Suppressor macrophage treated with lipopolysaccharide for 4 hours (primary cell): ENCODE results near the gene STUM.
"Not testable (repeated sequence)": the region's sequence is repeated elsewhere in the genome, so short reads cannot be mapped to it uniquely, and the experiment has no call there.

Source experiments
- DNase-seq: peaks from one replicate; pipeline ENCODE4 v3.0.0-alpha.2; 2020

STUM gene

GRCh38 chr1:226584164-226584563, 35.6 kb downstream of the STUM start:
- peak; percentile 7 for DNase-seq

GRCh38 chr1:226586116-226586515, 37.6 kb downstream of the STUM start:
- no peak for DNase-seq

- peak; percentile 19 for DNase-seq
Observed at GRCh38 chr1:226586650-226587422, 38.3 kb downstream of the STUM start.

DNA sequence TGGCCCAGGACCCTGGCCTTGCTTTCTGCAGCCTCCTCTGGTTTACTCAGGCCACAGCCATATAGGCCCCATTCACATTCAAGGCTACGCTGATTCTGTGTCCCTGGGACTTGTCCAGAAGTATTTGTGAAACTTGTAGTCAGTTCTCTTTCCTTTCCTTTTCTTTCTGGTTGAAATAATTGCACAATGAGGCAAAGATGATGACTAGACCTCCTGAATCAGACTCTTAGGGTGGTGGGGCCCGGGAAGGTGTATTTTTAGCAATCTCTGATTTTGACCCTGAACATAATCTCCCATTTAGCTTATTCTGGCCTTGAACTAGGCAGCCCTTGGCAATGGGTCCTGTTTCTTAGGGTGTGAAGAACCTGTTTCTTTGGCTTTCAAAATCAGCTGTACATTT, 39.9 kb downstream of the STUM start:
- DNase-seq, result peak; percentile 65

- DNase-seq, result peak; percentile 2
Observed at GRCh38 chr1:226589008-226589733, 40.6 kb downstream of the STUM start.

DNA sequence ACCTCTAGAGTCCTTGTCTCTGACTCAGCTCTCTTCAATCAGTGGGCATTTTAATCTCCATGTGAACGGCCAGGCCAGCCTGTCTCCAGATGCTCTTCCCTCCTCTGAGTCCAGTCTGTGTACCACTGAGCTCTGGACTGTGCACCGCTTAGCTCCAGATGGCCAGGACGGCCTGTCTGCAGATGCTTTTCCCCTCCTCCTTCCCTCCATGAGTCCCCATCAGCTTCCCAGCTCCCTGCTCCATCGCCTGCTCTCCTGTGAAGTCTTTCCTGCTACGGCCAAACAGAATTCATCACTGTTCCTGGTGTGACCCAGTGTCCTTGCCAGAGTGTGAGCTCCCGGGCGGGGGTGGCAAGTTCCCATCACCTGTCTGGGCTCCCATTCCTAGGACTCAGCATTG, 42.0 kb downstream of the STUM start:
- DNase-seq, result no peak

DNA sequence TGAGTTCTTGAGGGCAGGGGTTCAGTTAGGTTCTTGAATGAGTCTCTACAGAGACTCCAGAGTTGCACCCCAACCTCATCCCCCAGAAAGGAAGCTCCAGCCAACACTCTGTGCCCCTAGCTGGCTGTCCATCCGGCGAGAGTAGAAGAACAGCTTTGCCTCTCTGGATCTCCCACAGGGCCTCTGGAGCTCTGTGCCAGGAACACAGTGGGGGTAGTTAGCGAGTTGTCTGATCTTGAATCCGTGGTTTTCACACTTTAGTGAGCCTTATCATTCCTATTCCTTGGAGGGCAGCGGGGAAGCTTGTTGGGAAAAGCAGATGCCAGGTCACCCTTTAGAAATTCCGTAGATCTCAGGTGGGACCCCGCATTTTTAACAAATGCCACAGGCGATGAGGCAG, 45.0 kb downstream of the STUM start:
- DNase-seq, result no peak

DNA sequence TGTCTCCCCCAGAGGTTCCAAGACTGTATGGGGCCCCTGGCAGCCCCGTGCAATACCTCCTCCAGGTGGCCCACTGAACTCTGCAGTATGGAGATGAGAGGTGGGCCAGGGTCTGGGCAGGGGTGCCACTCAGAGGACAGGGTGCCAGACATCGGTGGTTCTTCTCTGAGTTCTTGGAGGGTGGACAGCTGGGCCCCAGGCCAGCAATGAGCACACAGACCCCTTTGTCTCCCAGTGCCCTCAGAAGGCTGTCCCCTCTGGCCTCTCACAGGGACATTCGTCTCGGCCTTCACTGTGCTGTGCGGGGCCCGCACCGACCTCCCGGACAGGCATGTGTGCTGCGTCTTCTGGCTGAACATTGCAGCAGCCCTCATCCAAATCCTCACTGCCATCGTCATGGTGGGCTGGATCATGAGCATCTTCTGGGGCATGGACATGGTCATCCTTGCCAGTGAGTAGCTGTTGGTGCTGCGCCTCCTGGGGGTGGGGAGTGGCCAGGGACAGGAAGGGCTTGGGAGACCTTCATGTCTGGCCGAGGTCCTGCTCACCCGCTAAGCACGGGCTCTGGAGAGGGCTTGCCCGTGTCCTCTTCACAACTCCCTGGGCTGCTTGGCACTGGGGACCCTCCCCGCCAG, 48.1 kb downstream of the STUM start:
- DNase-seq, result no peak

DNA sequence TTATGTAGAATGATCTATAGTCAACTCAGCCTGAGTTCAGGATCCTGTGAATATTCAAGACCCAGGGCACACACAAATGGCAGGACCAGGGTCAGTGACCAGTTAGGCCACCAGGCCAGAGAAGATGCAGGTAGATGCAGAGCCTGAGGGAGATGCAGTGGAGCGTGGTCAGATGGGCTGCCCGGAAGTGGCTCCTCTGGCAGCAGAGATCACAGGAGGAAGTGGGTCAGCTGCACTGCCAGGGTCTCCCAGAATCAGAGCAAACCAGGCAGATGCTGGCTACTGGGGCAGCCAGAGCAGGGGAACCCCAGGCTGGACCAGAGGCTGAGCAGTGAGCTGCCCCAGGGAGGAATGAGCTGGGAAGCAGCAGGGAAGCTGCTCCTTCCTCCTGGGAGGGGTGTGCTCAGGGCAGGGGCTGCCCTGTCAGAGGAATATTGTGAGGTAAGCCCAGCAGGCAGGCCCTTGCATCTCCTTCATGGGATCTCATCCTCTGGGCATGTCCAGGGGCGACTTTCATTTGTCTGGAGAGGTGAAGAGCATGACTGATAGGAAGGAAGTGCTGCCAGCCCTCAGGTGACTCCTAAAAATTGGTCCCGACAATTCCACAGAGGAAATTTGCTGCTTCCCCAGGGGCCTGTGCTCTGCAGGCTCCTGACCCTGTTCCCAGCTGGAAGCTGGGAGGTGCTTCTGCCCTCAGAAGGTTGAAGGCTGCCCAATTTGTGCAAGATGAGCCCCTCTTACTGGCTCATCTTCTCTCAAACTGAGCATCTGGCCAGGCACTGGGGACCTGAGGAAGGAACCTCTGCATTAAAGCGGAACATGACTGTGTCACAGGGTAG, 49.3 kb downstream of the STUM start:
- no peak for DNase-seq

- no peak for DNase-seq
Observed at GRCh38 chr1:226598455-226598849, 49.9 kb downstream of the STUM start.

DNA sequence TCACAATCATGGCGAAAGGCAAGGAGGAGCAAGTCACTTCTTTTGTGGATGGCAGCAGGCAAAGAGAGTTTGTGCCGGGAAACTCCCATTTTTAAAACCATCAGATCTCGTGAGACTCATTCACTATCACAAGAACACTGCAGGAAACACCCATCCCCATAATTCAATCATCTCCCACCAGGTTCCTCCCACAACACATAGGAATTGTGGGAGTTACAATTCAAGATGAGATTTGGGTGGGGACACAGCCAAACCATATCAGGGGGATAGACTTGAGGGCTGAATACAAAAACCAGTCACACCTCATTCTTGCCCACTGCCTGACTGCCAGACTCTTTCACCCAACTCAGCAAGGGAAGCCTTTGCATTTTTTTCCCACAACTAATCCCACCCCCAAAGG, 50.4 kb downstream of the STUM start:
- DNase-seq, result not testable (repeated sequence)

DNA sequence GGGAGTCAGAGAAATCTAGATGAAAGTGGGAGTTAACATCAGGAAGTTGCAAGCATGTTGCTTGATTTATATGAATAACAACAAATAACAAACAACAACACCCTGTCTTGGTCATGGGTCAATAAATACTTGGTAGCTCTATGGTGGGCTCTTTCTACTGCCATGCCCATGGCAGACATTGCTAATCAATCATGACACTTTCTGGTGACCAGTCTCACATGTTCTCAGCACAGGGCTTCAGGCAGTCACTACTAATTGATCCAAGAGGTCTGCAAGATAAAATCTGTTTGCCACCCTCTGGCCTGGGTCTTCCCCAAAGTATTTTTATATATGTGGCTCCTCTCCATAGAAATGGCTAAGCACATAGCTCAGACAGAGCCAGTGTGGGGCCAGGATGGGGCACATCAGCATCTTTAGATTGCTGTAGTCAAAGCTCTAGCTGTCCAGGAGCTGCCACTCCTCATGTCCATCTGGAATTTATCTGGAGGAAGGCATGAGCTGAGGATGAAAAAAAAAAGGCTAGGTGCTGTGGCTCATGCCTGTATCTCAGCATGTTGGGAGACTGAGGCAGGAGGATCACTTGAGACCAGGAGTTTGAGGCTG, 51.2 kb downstream of the STUM start:
- DNase-seq, result no peak

- no peak for DNase-seq
Observed at GRCh38 chr1:226600254-226600653, 51.7 kb downstream of the STUM start.

DNA sequence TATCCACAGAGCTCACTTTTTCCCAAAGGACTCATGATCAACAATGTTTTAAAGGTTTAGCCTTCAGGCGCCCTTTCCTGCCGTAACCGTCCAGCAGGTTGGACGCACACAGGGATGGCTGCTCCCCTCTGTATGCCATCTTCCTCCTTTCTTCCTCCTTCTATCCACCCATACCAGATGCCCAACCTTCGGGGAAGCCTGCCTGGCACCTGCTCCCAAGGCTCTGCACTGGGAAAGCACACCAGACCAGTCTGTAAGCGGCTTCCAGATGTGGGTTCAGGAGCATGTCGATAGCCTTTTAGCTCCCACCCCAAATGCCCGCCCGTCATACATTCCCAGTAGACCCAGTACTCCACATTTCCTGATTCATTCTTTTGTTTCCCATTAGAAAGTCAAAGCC, 52.9 kb downstream of the STUM start:
- DNase-seq, result no peak

GRCh38 chr1:226602186-226603021, 53.8 kb downstream of the STUM start:
- DNase-seq, result no peak

DNA sequence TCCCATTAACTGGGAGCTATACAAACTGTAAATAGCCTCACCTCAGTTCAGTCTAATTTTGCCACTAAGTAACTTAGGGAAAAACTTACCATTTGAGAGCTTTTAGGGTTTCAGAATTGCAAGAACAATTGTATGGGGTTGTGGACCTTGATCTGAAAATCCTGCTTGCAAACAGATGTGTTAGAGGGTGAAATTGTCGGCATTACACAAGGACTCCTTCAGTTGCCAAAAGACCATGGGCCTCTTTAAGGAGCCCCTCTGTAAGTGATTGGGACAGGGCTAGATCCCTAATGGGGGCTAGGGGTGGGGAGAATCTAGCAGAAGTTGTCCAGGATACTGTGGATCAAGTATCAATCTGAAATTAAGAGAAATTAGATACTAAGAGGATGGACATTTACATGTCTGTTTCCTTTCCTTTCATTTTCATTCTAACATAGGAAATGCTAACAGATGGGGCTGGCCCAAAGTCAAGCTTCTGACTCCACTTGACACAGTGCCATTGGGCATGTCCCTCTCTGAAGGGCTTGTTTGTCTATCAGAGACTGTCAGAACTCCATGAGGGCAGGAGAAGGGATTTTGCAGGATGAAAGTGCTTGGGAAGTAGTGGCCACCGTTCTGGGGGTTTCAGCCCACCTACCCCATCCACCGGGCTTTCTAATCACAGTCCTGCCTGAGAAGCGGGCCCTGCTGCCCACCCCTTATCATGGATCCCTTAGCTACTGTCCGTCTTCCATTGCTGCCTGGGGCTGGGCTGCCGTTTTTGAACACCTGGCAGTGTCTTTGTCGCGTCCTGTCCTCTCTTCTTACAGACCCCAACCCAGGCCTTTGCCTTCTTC, 54.7 kb downstream of the STUM start:
- DNase-seq, result no peak

DNA sequence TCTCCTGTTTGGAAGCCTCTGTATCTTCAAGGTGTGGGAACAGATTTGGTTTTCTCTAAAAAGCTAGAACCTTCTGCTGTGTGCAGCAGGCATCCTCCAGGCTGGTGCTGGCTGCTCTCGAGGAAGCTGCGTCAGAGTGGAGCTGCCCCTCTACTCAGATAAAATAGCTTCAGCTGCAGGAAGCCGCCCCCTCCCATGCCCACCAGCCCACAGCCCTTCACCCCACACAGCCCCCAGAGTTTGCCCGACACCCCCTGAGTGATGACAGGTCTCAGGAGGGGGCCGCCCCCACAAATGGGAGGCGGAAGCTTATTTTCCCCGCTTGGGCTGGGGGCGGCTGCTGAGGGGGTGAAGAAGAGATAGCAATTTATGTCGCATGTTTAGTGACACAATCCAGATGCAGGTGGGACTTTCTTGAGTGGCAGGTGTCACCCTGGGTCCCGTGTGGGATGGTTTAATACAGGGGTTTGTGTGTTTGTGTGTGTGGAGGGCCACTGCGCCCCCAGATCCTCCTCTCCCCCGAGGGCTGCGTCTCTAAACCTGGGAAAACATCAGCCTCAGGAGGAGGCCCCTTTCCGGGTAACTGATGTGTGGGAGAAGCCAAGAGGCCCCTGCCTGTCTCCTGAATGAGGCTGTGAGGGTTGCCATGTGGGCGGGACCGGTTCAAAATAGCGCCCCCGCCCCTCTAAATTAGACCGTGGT, 55.4 kb downstream of the STUM start:
- no peak for DNase-seq

DNA sequence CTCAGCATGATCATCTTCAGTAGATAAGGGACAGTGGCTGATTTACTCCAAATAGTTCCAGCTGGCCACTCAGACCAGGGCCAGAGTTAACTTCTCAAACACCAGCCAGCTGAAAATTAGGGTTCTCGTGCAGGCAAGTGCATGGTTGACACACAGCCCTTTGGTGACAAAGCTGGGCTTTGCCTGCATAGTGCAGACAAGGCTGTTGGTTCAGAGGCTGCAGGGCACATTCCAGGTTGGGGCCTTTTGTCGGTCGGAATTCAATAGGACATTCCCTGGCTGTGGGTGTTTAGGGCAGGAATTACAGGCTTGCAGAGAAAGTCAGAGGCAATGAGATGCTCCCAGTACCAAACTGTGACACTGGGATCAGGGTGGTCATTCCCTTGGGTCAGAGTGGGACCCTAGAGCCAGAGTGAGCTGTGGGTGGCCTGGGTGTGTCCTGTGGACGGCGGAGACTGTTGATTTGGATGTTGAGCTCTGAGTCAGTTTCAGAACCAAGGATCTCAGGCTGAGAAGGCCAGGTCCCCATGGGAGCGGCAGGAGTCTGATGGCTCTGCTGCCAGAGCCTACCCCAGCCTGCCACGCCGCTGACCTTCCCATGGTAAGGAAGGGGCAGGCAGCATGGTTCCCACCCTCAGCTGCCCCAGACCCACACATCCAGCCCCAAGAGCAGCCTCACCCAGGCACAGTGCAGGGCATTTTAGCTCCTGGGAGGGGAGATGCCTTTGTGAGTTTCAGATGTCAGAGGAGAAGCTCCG, 56.2 kb downstream of the STUM start:
- DNase-seq, result no peak

DNA sequence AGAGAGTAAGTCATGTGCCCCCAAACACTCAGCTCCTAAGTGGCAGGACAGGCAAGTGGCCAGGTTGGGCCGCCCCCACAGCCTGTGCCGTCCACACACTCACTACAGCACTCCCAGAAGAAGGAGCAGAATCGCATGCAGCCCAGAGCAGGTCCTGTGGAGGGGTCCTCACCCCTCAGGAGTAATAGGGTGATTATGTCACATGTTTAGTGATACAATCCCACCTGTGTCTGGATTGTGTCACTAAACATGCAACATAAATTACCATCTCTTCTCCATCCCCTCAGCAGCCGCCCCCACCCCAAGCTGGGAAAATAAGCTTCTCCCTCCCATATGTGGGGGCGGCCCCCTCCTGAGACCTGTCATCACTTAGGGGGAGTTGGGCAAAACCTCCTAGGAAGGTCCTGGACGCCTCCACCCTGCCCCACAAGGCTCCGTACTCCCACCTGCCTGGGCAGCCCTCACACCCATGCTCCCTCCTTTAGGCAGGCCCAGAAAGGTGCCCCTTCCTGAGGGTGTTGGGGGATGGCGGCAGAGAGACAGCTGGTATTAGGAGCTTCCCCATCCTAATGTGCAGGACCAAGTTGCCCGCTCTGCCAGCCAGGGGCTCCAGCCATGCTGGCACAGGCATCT, 56.9 kb downstream of the STUM start:
- DNase-seq, result no peak
